NT2/D1 (cell line): Measurements from ENCODE around the gene GP9.
"Not testable (repeated sequence)": the region's sequence is repeated elsewhere in the genome, so short reads cannot be mapped to it uniquely, and the experiment has no call there.

Experiments
- SUZ12 ChIP-seq: IDR thresholded peaks from 2 replicates; pipeline ENCODE4 v1.6.1; 2011; ENCODE audit not compliant: insufficient read length, insufficient read depth; ENCODE audit errors: extremely low read depth
- YY1 ChIP-seq: IDR thresholded peaks from 2 replicates; pipeline ENCODE4 v1.6.1; 2011; ENCODE audit not compliant: insufficient read length, insufficient read depth
- ZNF274 ChIP-seq: IDR thresholded peaks from 2 replicates; pipeline ENCODE4 v1.6.1; 2011; ENCODE audit warnings: mild to moderate bottlenecking, low read depth, low read length

DNA sequence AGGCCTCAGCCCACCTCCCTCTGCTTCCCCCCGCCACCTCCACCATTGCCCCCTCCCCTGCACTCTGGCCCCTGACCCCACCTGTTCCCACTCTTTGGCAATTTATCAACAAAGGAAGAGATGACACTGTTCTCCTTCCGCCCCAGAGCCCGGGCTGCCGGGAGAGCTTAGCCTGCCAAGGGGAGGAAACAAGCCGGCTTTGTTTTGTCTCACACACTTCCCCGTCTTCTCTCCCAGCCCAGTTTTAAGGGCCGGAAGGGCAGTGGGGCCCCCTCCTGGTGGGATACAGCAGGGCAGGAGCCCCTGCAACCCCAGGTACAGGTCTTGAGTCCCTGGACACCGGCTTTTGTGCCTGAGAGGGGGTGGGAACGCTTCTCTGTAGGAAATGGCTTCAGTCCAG is 27.3 kb downstream of the GP9 start:
- TF ChIP-seq ZNF274, YY1, SUZ12: not testable (repeated sequence)
